Parathyroid adenoma (tissue), 2 donors: Measurements from ENCODE around the gene MED27.

Experiments used
- H2AFZ ChIP-seq: fragments of 300-600 bp; sonication (generic); one replicate; pipeline ENCODE4 v1.7.0; 2017; ENCODE audit warnings: antibody characterized with exemption, mild to moderate bottlenecking
- H3K27ac ChIP-seq: fragments of 300-600 bp; sonication (generic); one replicate; pipeline ENCODE4 v1.7.0; 2017
- H3K27me3 ChIP-seq: fragments of 300-600 bp; sonication (generic); one replicate; pipeline ENCODE4 v1.7.0; 2017; ENCODE audit warnings: low read length; ENCODE audit not compliant: control insufficient read depth, insufficient read depth
- H3K36me3 ChIP-seq: fragments of 300-600 bp; sonication (generic); one replicate; pipeline ENCODE4 v1.7.0; 2017; ENCODE audit warnings: low read length; ENCODE audit not compliant: control insufficient read depth, insufficient read depth
- H3K4me1 ChIP-seq: fragments of 300-600 bp; sonication (generic); one replicate; pipeline ENCODE4 v1.7.0; 2017; ENCODE audit warnings: control low read depth
- H3K4me2 ChIP-seq: fragments of 300-600 bp; sonication (generic); one replicate; pipeline ENCODE4 v1.7.0; 2017; ENCODE audit warnings: low read length
- H3K4me3 ChIP-seq: fragments of 300-600 bp; sonication (generic); one replicate; pipeline ENCODE4 v1.7.0; 2017; ENCODE audit warnings: low read depth, low read length
- H3K79me2 ChIP-seq: fragments of 300-600 bp; sonication (generic); one replicate; pipeline ENCODE4 v1.7.0; 2017; ENCODE audit warnings: control low read depth
- H3K9ac ChIP-seq: fragments of 300-600 bp; sonication (generic); one replicate; pipeline ENCODE4 v1.7.0; 2017; ENCODE audit warnings: mild to moderate bottlenecking
- H3K9me3 ChIP-seq: fragments of 300-600 bp; sonication (generic); one replicate; pipeline ENCODE4 v1.7.0; 2017; ENCODE audit warnings: low read length; ENCODE audit not compliant: control insufficient read depth
- TF ChIP-seq, protein P1 (sequence below): fragments of 300-600 bp; sonication (generic); IDR thresholded peaks from one replicate; pipeline ENCODE4 v1.7.0; 2017; ENCODE audit warnings: antibody characterized with exemption, mild to moderate bottlenecking
- donor health status: primary hyperparathyroidism.

The MED27 gene

DNA sequence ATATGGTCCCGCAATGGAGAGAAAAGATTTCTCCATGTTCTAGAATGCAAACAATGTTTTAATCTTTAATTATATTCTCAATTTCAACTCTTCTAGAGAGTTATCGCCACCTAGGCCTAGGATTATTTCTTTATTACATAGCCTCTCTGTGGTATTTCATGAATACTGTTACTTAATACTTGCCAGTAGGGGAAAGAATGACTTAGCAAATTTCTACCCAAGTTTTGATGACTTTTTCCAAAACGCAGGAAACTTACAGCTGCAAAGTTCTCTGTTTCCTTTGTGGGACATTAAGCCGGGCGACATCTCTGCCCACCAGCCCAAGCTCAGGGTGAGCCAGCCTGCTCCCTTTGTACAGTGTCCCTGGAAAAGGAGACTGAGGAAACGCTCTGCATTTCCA lies 73.8 kb downstream of the MED27 start:
- H3K4me1 ChIP-seq: no peaks in the 10 kb centered on the region
- no peak overlapping the region for H3K27ac ChIP-seq

DNA sequence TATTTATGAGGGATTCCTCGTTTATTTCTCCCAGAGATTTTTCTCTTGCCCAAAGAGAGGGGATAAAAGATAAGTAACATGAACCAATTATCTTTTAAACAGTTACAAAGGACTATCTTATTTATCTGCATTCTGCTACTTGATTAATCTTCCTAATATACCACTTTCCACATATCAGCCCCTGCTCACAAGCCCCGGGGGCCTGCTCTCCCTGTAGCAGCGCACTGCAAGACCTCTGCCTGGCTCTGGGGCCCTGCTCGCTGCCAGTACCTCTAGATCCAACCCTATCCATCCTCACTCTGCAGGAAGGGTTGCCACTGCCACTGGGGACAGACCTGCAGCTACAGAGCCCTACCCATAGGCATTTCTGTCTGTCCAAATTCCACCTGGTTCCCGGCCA lies 75.3 kb downstream of the MED27 start:
- H3K4me1 ChIP-seq: no peaks in the 10 kb centered on the region
- H3K4me3 ChIP-seq: no peak overlapping the region
- H3K9ac ChIP-seq: no peak overlapping the region
- H3K9me3 ChIP-seq: no peaks in the 10 kb centered on the region
- H3K36me3 ChIP-seq: no peaks in the 10 kb centered on the region
- H3K27me3 ChIP-seq: no peaks in the 10 kb centered on the region
- no peak overlapping the region for H2AFZ ChIP-seq
- H3K27ac ChIP-seq: no peak overlapping the region
- H3K4me2 ChIP-seq: no peak overlapping the region
- TF ChIP-seq, protein P1, sequence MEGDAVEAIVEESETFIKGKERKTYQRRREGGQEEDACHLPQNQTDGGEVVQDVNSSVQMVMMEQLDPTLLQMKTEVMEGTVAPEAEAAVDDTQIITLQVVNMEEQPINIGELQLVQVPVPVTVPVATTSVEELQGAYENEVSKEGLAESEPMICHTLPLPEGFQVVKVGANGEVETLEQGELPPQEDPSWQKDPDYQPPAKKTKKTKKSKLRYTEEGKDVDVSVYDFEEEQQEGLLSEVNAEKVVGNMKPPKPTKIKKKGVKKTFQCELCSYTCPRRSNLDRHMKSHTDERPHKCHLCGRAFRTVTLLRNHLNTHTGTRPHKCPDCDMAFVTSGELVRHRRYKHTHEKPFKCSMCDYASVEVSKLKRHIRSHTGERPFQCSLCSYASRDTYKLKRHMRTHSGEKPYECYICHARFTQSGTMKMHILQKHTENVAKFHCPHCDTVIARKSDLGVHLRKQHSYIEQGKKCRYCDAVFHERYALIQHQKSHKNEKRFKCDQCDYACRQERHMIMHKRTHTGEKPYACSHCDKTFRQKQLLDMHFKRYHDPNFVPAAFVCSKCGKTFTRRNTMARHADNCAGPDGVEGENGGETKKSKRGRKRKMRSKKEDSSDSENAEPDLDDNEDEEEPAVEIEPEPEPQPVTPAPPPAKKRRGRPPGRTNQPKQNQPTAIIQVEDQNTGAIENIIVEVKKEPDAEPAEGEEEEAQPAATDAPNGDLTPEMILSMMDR: no peak
- no peaks in the 10 kb centered on the region for H3K79me2 ChIP-seq

More for the DNA sequence above, 73.8 kb downstream of the MED27 start:
- Histone ChIP-seq H3K36me3 (no peaks in the 10 kb centered on the region), H3K79me2 (no peaks in the 10 kb centered on the region), H3K9ac (no peak overlapping the region), H3K9me3 (no peaks in the 10 kb centered on the region), H3K4me3 (no peak overlapping the region), H3K4me2 (no peak overlapping the region), H2AFZ (no peak overlapping the region), H3K27me3 (no peaks in the 10 kb centered on the region)
- TF ChIP-seq, protein P1: no peak

DNA sequence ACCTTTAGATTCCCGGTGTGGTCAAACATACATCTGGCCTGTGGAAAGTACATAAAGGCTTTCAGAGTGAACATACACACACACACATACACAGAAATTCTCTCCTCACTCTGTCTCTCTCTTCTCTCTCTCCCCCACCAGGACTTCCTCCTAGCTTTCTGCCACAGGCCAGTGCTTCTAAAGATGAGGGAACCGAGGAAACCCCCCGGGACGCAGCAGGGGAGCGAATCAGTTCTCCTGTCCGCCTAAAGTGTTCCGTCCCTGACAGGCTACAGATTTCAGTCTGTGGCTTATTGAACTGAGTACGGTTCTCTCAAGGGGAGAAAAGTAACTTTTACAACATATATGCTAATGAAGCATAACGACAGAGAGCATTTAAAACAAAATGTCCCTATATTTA lies 75.8 kb downstream of the MED27 start:
- H3K36me3 ChIP-seq: no peaks in the 10 kb centered on the region
- no peaks in the 10 kb centered on the region for H3K4me1 ChIP-seq
- no peak overlapping the region for H3K4me2 ChIP-seq
- no peaks in the 10 kb centered on the region for H3K79me2 ChIP-seq
- H3K9me3 ChIP-seq: no peaks in the 10 kb centered on the region
- H3K4me3 ChIP-seq: no peak overlapping the region
- no peaks in the 10 kb centered on the region for H3K27me3 ChIP-seq
- H3K9ac ChIP-seq: no peak overlapping the region
- no peak overlapping the region for H2AFZ ChIP-seq
- H3K27ac ChIP-seq: no peak overlapping the region
- TF ChIP-seq, protein P1: no peak

GRCh38 chr9:132003319-132003704 lies 76.4 kb downstream of the MED27 start:
- Histone ChIP-seq H3K9me3 (no peaks in the 10 kb centered on the region), H3K4me2 (no peak overlapping the region), H3K4me1 (no peaks in the 10 kb centered on the region), H3K4me3 (no peak overlapping the region), H2AFZ (no peak overlapping the region), H3K36me3 (no peaks in the 10 kb centered on the region), H3K27me3 (no peaks in the 10 kb centered on the region), H3K9ac (no peak overlapping the region), H3K79me2 (no peaks in the 10 kb centered on the region), H3K27ac (no peak overlapping the region)
- TF ChIP-seq, protein P1: no peak

- no peak overlapping the region for H3K4me2 ChIP-seq
- H3K4me1 ChIP-seq: peaks cover under 1% of the 10 kb centered on the region
- H2AFZ ChIP-seq: no peak overlapping the region
- no peaks in the 10 kb centered on the region for H3K36me3 ChIP-seq
- TF ChIP-seq, protein P1: no peak
- no peaks in the 10 kb centered on the region for H3K9me3 ChIP-seq
- H3K27me3 ChIP-seq: no peaks in the 10 kb centered on the region
- H3K79me2 ChIP-seq: no peaks in the 10 kb centered on the region
- H3K9ac ChIP-seq: no peak overlapping the region
- no peak overlapping the region for H3K4me3 ChIP-seq
- no peak overlapping the region for H3K27ac ChIP-seq
Measured at GRCh38 chr9:132002643-132003318, 76.9 kb downstream of the MED27 start.
